ENCODE results near the gene DOCK4.

The DOCK4 gene

GRCh38 chr7:111903797-111904196 is 302.4 kb downstream of the DOCK4 start:
- no peak for DNase-seq (ENCODE audit: low read depth in 2 of 2)

GRCh38 chr7:111903016-111903415 is 303.2 kb downstream of the DOCK4 start:
- DNase-seq (ENCODE audit: low read depth in 2 of 2): no peak

- DNase-seq (ENCODE audit: low read depth in 2 of 2): no peak
These were observed 305.9 kb downstream of the DOCK4 start for GRCh38 chr7:111900283-111900682.

GRCh38 chr7:111895049-111895448 is 311.1 kb downstream of the DOCK4 start:
- no peak for DNase-seq (ENCODE audit: low read depth in 2 of 2)

- no peak for DNase-seq (ENCODE audit: low read depth in 2 of 2)
These were observed 311.7 kb downstream of the DOCK4 start for GRCh38 chr7:111894518-111894917.

- DNase-seq (ENCODE audit: low read depth in 2 of 2): no peak
These were observed 313.0 kb downstream of the DOCK4 start for GRCh38 chr7:111893190-111893589.

- DNase-seq (ENCODE audit: low read depth in 2 of 2): no peak
These were observed 313.6 kb downstream of the DOCK4 start for GRCh38 chr7:111892588-111892987.

- no peak for DNase-seq (ENCODE audit: low read depth in 2 of 2)
These were observed 318.5 kb downstream of the DOCK4 start for GRCh38 chr7:111887734-111888133.

- DNase-seq (ENCODE audit: low read depth in 2 of 2): no peak
These were observed 320.0 kb downstream of the DOCK4 start for GRCh38 chr7:111886233-111886632.

GRCh38 chr7:111883241-111883640 is 323.0 kb downstream of the DOCK4 start:
- DNase-seq (ENCODE audit: low read depth in 2 of 2): no peak

- no peak for DNase-seq (ENCODE audit: low read depth in 2 of 2)
These were observed 327.4 kb downstream of the DOCK4 start for GRCh38 chr7:111878785-111879184.

GRCh38 chr7:111877931-111878330 is 328.3 kb downstream of the DOCK4 start:
- no peak for DNase-seq (ENCODE audit: low read depth in 2 of 2)

GRCh38 chr7:111873963-111874690 is 332.1 kb downstream of the DOCK4 start:
- DNase-seq (ENCODE audit: low read depth in 2 of 2): no peak

GRCh38 chr7:111873326-111873646 is 332.9 kb downstream of the DOCK4 start:
- no peak for DNase-seq (ENCODE audit: low read depth in 2 of 2)

- no peak for DNase-seq (ENCODE audit: low read depth in 2 of 2)
These were observed 333.5 kb downstream of the DOCK4 start for GRCh38 chr7:111872450-111873325.

- no peak for DNase-seq (ENCODE audit: low read depth in 2 of 2)
These were observed 334.9 kb downstream of the DOCK4 start for GRCh38 chr7:111871283-111871682.

GRCh38 chr7:111869280-111869679 is 336.9 kb downstream of the DOCK4 start:
- DNase-seq (ENCODE audit: low read depth in 2 of 2): no peak

GRCh38 chr7:111867348-111867931 is 338.8 kb downstream of the DOCK4 start:
- no peak for DNase-seq (ENCODE audit: low read depth in 2 of 2)

- DNase-seq (ENCODE audit: low read depth in 2 of 2): no peak
These were observed 339.4 kb downstream of the DOCK4 start for GRCh38 chr7:111866787-111867186.

GRCh38 chr7:111865430-111865829 is 340.8 kb downstream of the DOCK4 start:
- no peak for DNase-seq (ENCODE audit: low read depth in 2 of 2)

- no peak for DNase-seq (ENCODE audit: low read depth in 2 of 2)
These were observed 341.8 kb downstream of the DOCK4 start for GRCh38 chr7:111864291-111864976.

GRCh38 chr7:111863269-111863668 is 342.9 kb downstream of the DOCK4 start:
- no peak for DNase-seq (ENCODE audit: low read depth in 2 of 2)

Measured in activated CD4-positive, alpha-beta T cell treated with anti-CD3 and anti-CD28 coated beads for 24 hours (primary cell).